H1 (cell line): ENCODE measurements around the gene TEX26. TPM values are rescaled to one million over a fixed set of nuclear protein-coding genes. Genes with fewer than 3 reads are reported as not detected.
"Not testable (repeated sequence)": the region's sequence is repeated elsewhere in the genome, so short reads cannot be mapped to it uniquely, and the experiment has no call there.

Experiments
- CTCF ChIA-PET: fragments of 300-600 bp; sonication (Branson Sonifier 250); formaldehyde crosslinking; loops from one replicate; lab custom pipeline; 2021; ENCODE audit not compliant: partially characterized antibody; lab: Charles Lee
- POLR2A ChIA-PET: fragments of 300-600 bp; sonication (Branson Sonifier 250); formaldehyde crosslinking; loops from one replicate; lab custom pipeline; 2021; ENCODE audit warnings: inconsistent platforms; ENCODE audit not compliant: partially characterized antibody; lab: Charles Lee
- DNase-seq, 2 experiments: peaks; one replicate each; pipeline versions ENCODE4 v3.0.0 to v3.0.0-alpha.2; 2010 to 2022; ENCODE audit warnings: low spot score in 2 of 2, low read depth in 1 of 2, mixed read lengths in 1 of 2
- FAIRE-seq: peaks from 2 replicates; lab custom pipeline; 2011; peaks lifted over from hg19 to GRCh38; lab: Jason Lieb, UNC
- H2AFZ ChIP-seq: 2 replicates; pipeline ENCODE4 v1.8.1; 2012; ENCODE audit warnings: low read length, inconsistent platforms
- H2AK5ac ChIP-seq: 2 replicates; pipeline ENCODE4 v1.6.1; 2013; ENCODE audit warnings: low read depth, low read length
- H2BK120ac ChIP-seq: replicated peaks from 2 replicates; pipeline ENCODE3; 2013; ENCODE audit warnings: low read depth, low read length, inconsistent platforms
- H2BK12ac ChIP-seq: 2 replicates; pipeline ENCODE4 v1.6.1; 2013; ENCODE audit warnings: low read depth, low read length
- H2BK15ac ChIP-seq: 2 replicates; pipeline ENCODE4 v1.6.1; 2013; ENCODE audit warnings: low read length
- H2BK20ac ChIP-seq: 2 replicates; pipeline ENCODE4 v1.6.1; 2013; ENCODE audit warnings: low read length
- H2BK5ac ChIP-seq: 2 replicates; pipeline ENCODE4 v1.6.1; 2013; ENCODE audit warnings: low read depth, low read length
- H3K14ac ChIP-seq: 2 replicates; pipeline ENCODE4 v1.6.1; 2013; ENCODE audit warnings: inconsistent platforms; ENCODE audit not compliant: insufficient read length
- H3K18ac ChIP-seq: 2 replicates; pipeline ENCODE4 v1.6.1; 2013; ENCODE audit warnings: low read length; ENCODE audit errors: extremely low read depth
- H3K23ac ChIP-seq: 2 replicates; pipeline ENCODE4 v1.6.1; 2013; ENCODE audit warnings: inconsistent platforms; ENCODE audit not compliant: insufficient read length
- H3K23me2 ChIP-seq: 2 replicates; pipeline ENCODE4 v1.6.1; 2013; ENCODE audit warnings: low read depth, low read length
- H3K27ac ChIP-seq: 2 replicates; pipeline ENCODE4 v1.6.1; 2011; ENCODE audit warnings: low read depth, low read length, inconsistent platforms
- H3K27me3 ChIP-seq, 4 experiments: replicated peaks in 1 of 4; 1 replicate in 1 of 4; 2 replicates in 3 of 4; pipeline versions ENCODE4 v1.6.1 to v1.8.1; 2011 to 2013; ENCODE audit warnings: low read length in 3 of 4, mild to moderate bottlenecking in 3 of 4, inconsistent platforms in 2 of 4, mixed read lengths in 2 of 4, moderate library complexity in 1 of 4; ENCODE audit not compliant: control insufficient read depth in 3 of 4, insufficient read depth in 3 of 4; ENCODE audit errors: extremely low read depth in 1 of 4
- H3K36me3 ChIP-seq, 4 experiments: 2 replicates each; pipeline versions ENCODE4 v1.6.1 to v1.8.1; 2011 to 2013; ENCODE audit warnings: mild to moderate bottlenecking in 4 of 4, low read length in 3 of 4, moderate library complexity in 2 of 4, control low read depth in 1 of 4, inconsistent platforms in 1 of 4; ENCODE audit not compliant: insufficient read depth in 4 of 4, control insufficient read depth in 2 of 4
- H3K4ac ChIP-seq: replicated peaks from 2 replicates; pipeline ENCODE3; 2013; ENCODE audit warnings: low read length, low read depth, mixed read lengths, inconsistent platforms; ENCODE audit not compliant: insufficient read length
- H3K4me1 ChIP-seq, 4 experiments: replicated peaks in 1 of 4; 1 replicate in 1 of 4; 2 replicates in 3 of 4; pipeline versions ENCODE4 v1.6.1 to v1.8.1; 2011 to 2013; ENCODE audit warnings: low read length in 3 of 4, inconsistent platforms in 2 of 4, mixed read lengths in 1 of 4; ENCODE audit not compliant: insufficient read depth in 4 of 4, control insufficient read depth in 3 of 4
- H3K4me2 ChIP-seq, 2 experiments: 2 replicates each; pipeline versions ENCODE4 v1.6.1 to v1.8.1; 2011 to 2013; ENCODE audit warnings: low read depth in 2 of 2, low read length in 2 of 2, control low read depth in 1 of 2, inconsistent platforms in 1 of 2, mild to moderate bottlenecking in 1 of 2; ENCODE audit not compliant: insufficient read depth in 1 of 2
- H3K4me3 ChIP-seq, 4 experiments: fragments of 200-600, 300-600 bp in 1 of 4; sonication (generic), shearing (Covaris generic), sonication (Bioruptor Twin) in 1 of 4; 2 replicates each; pipeline versions ENCODE4 v1.5.1 to v1.8.1; 2011 to 2016; ENCODE audit warnings: low read length in 4 of 4, low read depth in 3 of 4, control low read depth in 2 of 4, inconsistent platforms in 2 of 4, mild to moderate bottlenecking in 2 of 4, mixed read lengths in 1 of 4, moderate library complexity in 1 of 4; ENCODE audit not compliant: insufficient read depth in 2 of 4; ENCODE audit errors: extremely low read depth in 1 of 4
- H3K56ac ChIP-seq: replicated peaks from 2 replicates; pipeline ENCODE3; 2013; ENCODE audit warnings: low read depth, mild to moderate bottlenecking, mixed read lengths, low read length, inconsistent platforms; ENCODE audit not compliant: insufficient read length
- H3K79me1 ChIP-seq: 2 replicates; pipeline ENCODE4 v1.6.1; 2013; ENCODE audit warnings: low read depth, low read length, control low read depth
- H3K79me2 ChIP-seq, 2 experiments: 2 replicates each; pipeline versions ENCODE4 v1.6.1 to v1.8.1; 2012 to 2013; ENCODE audit warnings: low read length in 2 of 2, mild to moderate bottlenecking in 2 of 2, inconsistent platforms in 1 of 2; ENCODE audit not compliant: insufficient read depth in 2 of 2, control insufficient read depth in 1 of 2
- H3K9ac ChIP-seq, 4 experiments: replicated peaks in 1 of 4; 1 replicate in 1 of 4; 2 replicates in 3 of 4; pipeline versions ENCODE4 v1.6.1 to v1.8.1; 2011 to 2013; ENCODE audit warnings: low read depth in 3 of 4, low read length in 3 of 4, control low read depth in 2 of 4, mild to moderate bottlenecking in 2 of 4, moderate library complexity in 2 of 4, inconsistent platforms in 1 of 4; ENCODE audit errors: extremely low read depth in 1 of 4
- H3K9me3 ChIP-seq, 2 experiments: 2 replicates each; pipeline versions ENCODE4 v1.6.1 to v1.8.1; 2012 to 2013; ENCODE audit warnings: mild to moderate bottlenecking in 2 of 2, moderate library complexity in 2 of 2, control low read depth in 1 of 2, inconsistent platforms in 1 of 2, low read depth in 1 of 2, low read length in 1 of 2, mixed read lengths in 1 of 2; ENCODE audit not compliant: insufficient read depth in 2 of 2
- H4K20me1 ChIP-seq, 2 experiments: replicated peaks in 1 of 2; 2 replicates each; pipeline versions ENCODE3 to v1.8.1; 2011 to 2013; ENCODE audit warnings: inconsistent platforms in 2 of 2, low read length in 2 of 2, mild to moderate bottlenecking in 1 of 2; ENCODE audit not compliant: insufficient read depth in 2 of 2, control insufficient read depth in 1 of 2
- H4K5ac ChIP-seq: 2 replicates; pipeline ENCODE4 v1.6.1; 2013; ENCODE audit warnings: low read length, low read depth, mixed read lengths, inconsistent platforms; ENCODE audit not compliant: insufficient read length
- H4K8ac ChIP-seq: 2 replicates; pipeline ENCODE4 v1.8.0; 2013; ENCODE audit warnings: mild to moderate bottlenecking, moderate library complexity, low read length, inconsistent platforms; ENCODE audit not compliant: insufficient read depth; ENCODE audit errors: extremely low read depth
- H4K91ac ChIP-seq: replicated peaks from 2 replicates; pipeline ENCODE3; 2013; ENCODE audit warnings: low read length, mixed read lengths, inconsistent platforms; ENCODE audit not compliant: insufficient read length
- WGBS, 2 experiments: shearing (Covaris generic) in 1 of 2; methylation state at CpG; one replicate each; pipeline versions ENCODE4 v1.1.6 to v1.1.7; 2013 to 2015; ENCODE audit warnings: low lambda C conversion rate in 2 of 2, mixed read lengths in 2 of 2, inconsistent platforms in 1 of 2, low coverage in 1 of 2, missing lambda C conversion rate in 1 of 2; ENCODE audit not compliant: insufficient replicate concordance in 2 of 2, insufficient coverage in 1 of 2, insufficient read length in 1 of 2; ENCODE audit errors: extremely low coverage in 1 of 2, missing lambda C conversion rate in 1 of 2; 5-methylcytosine and 5-hydroxymethylcytosine counted together
- polyA plus RNA-seq, 7 experiments: library from polyadenylated mRNA; depleted of rRNA in 3 of 7; stranded (reverse) in 5 of 7; unstranded in 2 of 7; fragments of >200 nt in 5 of 7; fragments of 200-250 nt in 2 of 7; gene quantifications; 1 replicate in 5 of 7; 2 replicates in 1 of 7; 4 replicates in 1 of 7; pipeline versions ENCODE4 v1.2.1 to v1.2.3, GENCODE V29; 2011 to 2013; ENCODE audit warnings: missing spikeins in 2 of 7, mixed read lengths in 2 of 7
- total RNA-seq: library from RNA; stranded (reverse); fragmentation: NEBNext Ultra II Directional; extraction: Animal tissue kit (Norgen Biotek cat#: 25700); gene quantifications from 2 replicates; pipeline ENCODE4 v1.2.1, GENCODE V29; 2021

Gene TEX26
- total and polyA plus RNA-seq, 2 of the 8 experiments (the other 6 are each of a cell fraction or from before 2014, with no cell fraction given), result not detected

DNA sequence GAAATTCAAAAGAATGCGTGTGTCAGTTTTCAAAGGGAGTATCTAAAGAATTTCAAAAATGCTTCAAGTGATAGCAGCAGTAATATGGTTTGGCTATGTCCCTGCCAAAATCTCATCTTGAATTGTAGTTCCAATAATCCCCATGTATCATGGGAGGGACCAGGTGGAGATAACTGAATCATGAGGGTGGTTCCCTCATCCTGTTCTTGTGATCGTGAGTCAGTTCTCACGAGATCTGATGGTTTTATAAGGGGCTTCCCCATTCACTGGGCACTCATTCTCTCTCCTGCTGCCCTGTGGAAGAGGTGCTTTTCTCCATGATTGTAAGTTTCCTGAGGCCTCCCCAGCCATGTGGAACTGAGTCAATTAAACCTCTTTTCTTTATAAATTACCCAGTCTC is 5.3 kb upstream of the TEX26 start:
- DNase-seq, FAIRE-seq, H3K79me1 ChIP-seq, H2AFZ ChIP-seq, H3K4me3 ChIP-seq, H3K56ac ChIP-seq, H3K4ac ChIP-seq, POLR2A ChIA-PET, H2BK120ac ChIP-seq, H3K4me1 ChIP-seq, H3K9ac ChIP-seq, H3K23me2 ChIP-seq, H4K8ac ChIP-seq, H3K9me3 ChIP-seq, H3K18ac ChIP-seq, H4K5ac ChIP-seq, CTCF ChIA-PET, H3K23ac ChIP-seq, H3K4me2 ChIP-seq, H2AK5ac ChIP-seq, H3K79me2 ChIP-seq, H3K27me3 ChIP-seq, H2BK12ac ChIP-seq, H3K36me3 ChIP-seq, H4K20me1 ChIP-seq, H3K27ac ChIP-seq, H3K14ac ChIP-seq, H4K91ac ChIP-seq, H2BK20ac ChIP-seq, H2BK15ac ChIP-seq, H2BK5ac ChIP-seq: not testable (repeated sequence)
- 87% methylated on average over 3 of the region's 3 CpGs; no CpG with 5 or more reads in 1 of the 2 experiments for WGBS, 2 experiments
